ENCODE results near the gene SCMH1. TPM values are rescaled to one million over a fixed set of nuclear protein-coding genes. Genes with fewer than 3 reads are reported as not detected.
"Not testable (repeated sequence)": the region's sequence is repeated elsewhere in the genome, so short reads cannot be mapped to it uniquely, and the experiment has no call there.

The SCMH1 gene
- total RNA-seq, 1 experiment from 2014 or later, result 55.9 TPM

DNA sequence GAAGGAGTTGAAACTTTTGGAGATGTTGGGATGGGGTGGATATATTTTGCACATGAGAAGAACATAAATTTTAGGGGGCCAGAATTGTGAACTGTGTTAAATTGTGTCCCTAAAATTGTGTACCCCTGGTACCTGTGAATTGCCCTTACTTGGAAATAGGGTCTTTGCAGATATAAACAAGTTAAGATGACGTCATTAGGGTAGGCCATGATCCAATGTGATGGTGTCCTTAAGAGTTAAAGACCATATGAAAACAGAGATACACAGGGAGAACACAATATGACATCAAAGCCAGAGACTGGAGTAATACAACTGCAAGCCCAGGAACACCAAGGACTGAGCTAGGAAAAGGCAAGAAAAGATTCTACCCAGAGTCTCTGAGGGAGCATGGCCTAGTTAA, 24.0 kb downstream of the SCMH1 start:
- no TSS peak for BruUV-seq (replicated peaks)
- H3K27me3 Mint-ChIP-seq (ENCODE audit: insufficient read depth, unreplicated experiment), result no peaks in the 10 kb centered on the region
- DNase-seq (ENCODE audit: unreplicated experiment), result no peak
- no peak overlapping the region for H3K27ac Mint-ChIP-seq (ENCODE audit: low read depth, unreplicated experiment)
- TF ChIP-seq, protein P1, sequence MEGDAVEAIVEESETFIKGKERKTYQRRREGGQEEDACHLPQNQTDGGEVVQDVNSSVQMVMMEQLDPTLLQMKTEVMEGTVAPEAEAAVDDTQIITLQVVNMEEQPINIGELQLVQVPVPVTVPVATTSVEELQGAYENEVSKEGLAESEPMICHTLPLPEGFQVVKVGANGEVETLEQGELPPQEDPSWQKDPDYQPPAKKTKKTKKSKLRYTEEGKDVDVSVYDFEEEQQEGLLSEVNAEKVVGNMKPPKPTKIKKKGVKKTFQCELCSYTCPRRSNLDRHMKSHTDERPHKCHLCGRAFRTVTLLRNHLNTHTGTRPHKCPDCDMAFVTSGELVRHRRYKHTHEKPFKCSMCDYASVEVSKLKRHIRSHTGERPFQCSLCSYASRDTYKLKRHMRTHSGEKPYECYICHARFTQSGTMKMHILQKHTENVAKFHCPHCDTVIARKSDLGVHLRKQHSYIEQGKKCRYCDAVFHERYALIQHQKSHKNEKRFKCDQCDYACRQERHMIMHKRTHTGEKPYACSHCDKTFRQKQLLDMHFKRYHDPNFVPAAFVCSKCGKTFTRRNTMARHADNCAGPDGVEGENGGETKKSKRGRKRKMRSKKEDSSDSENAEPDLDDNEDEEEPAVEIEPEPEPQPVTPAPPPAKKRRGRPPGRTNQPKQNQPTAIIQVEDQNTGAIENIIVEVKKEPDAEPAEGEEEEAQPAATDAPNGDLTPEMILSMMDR (IDR thresholded peaks at IDR 0.05; ENCODE audit: unreplicated experiment), result no peak
- intact Hi-C loops (cut with micrococcal nuclease), result no loop called here
- CTCF ChIA-PET, result no interaction called here
- no peak overlapping the region for H3K4me3 Mint-ChIP-seq (ENCODE audit: unreplicated experiment)
- H3K9me3 Mint-ChIP-seq (ENCODE audit: unreplicated experiment), result no peaks in the 10 kb centered on the region
- POLR2A ChIA-PET, result no interaction called here
- H3K4me1 Mint-ChIP-seq (ENCODE audit: insufficient read depth, unreplicated experiment), result peaks cover 11% of the 10 kb centered on the region
- no peaks in the 10 kb centered on the region for H3K36me3 Mint-ChIP-seq (ENCODE audit: insufficient read depth, unreplicated experiment)

DNA sequence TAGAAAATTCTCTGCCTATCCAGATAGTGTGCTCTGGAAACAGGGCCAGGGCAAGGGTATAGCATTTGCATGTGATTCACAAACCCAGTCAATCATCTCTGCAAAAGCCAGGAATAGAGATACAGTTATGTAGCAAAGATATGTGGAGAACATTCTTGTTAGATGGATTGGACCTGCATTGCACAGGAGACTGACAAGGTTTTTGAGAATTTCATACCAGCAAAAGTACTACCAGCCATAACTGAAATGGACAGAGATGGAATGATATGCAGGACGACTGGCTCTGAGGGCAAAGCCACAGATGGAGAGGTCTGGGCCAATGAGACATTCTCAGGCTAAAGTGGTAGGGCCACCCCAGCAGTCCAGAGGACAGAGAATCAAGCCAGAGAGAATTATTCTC, 24.7 kb downstream of the SCMH1 start:
- Mint-ChIP-seq H3K27ac (ENCODE audit: low read depth, unreplicated experiment) (no peak overlapping the region), H3K36me3 (ENCODE audit: insufficient read depth, unreplicated experiment) (no peaks in the 10 kb centered on the region), H3K4me1 (ENCODE audit: insufficient read depth, unreplicated experiment) (peaks cover 8% of the 10 kb centered on the region), H3K27me3 (ENCODE audit: insufficient read depth, unreplicated experiment) (no peaks in the 10 kb centered on the region), H3K4me3 (ENCODE audit: unreplicated experiment) (no peak overlapping the region), H3K9me3 (ENCODE audit: unreplicated experiment) (no peaks in the 10 kb centered on the region)
- DNase-seq (ENCODE audit: unreplicated experiment), result no peak
- TF ChIP-seq, protein P1 (IDR thresholded peaks at IDR 0.05; ENCODE audit: unreplicated experiment), result no peak
- ChIA-PET POLR2A (no interaction called here), CTCF (no interaction called here)
- BruUV-seq (replicated peaks), result no TSS peak
- intact Hi-C loops (cut with micrococcal nuclease), result no loop called here

DNA sequence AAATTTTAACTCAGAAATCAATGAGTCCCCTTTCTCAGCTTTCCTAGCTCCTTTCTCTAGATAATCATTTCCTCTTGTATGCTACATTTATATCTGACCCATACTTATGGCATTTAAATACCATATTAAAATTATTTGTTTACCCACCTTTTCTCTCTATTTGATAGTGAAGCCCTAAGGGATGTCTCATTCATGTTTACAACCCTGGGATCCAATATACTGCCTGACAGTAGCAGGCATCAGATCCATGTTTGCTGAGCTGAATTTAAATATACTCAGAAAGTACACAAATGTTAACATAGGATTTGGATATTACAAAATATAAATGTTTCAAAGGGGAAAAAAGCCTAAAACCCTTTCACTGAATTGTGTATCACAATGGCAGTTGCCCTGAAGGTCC, 26.5 kb downstream of the SCMH1 start:
- intact Hi-C loops (cut with micrococcal nuclease), result no loop called here
- Mint-ChIP-seq H3K27ac (ENCODE audit: low read depth, unreplicated experiment) (no peak overlapping the region), H3K9me3 (ENCODE audit: unreplicated experiment) (no peaks in the 10 kb centered on the region), H3K4me1 (ENCODE audit: insufficient read depth, unreplicated experiment) (no peaks in the 10 kb centered on the region), H3K27me3 (ENCODE audit: insufficient read depth, unreplicated experiment) (no peaks in the 10 kb centered on the region), H3K4me3 (ENCODE audit: unreplicated experiment) (no peak overlapping the region), H3K36me3 (ENCODE audit: insufficient read depth, unreplicated experiment) (no peaks in the 10 kb centered on the region)
- POLR2A ChIA-PET, result interaction anchor here (0.8 to 1.2 kb wide), 4 partner anchors 10 to 104 kb away, joined by 3 to 4 read pairs (median 4); no protein-coding TSS in a partner anchor
- CTCF ChIA-PET, result no interaction called here
- TF ChIP-seq, protein P1 (IDR thresholded peaks at IDR 0.05; ENCODE audit: unreplicated experiment), result no peak
- DNase-seq (ENCODE audit: unreplicated experiment), result no peak
- BruUV-seq (replicated peaks), result no TSS peak

DNA sequence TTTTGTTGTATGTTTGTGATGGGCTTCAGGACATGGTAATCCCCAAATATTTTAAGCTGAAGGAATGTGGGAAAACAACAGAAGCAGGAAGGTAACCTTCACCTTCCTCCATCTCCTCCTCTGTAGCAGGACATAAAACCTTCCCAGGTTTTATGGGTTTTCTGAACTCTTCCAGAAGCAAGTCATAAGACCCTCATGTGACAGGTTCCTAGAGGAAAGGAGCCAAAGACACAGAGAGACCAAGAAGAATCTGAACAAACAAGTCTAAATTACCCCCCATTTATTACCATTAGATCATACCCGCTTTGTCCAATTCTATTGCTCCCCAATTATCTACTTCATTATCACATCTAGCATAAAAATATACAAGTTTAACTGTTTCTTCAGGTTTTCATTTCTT, 28.8 kb downstream of the SCMH1 start:
- intact Hi-C loops (cut with micrococcal nuclease), result no loop called here
- Mint-ChIP-seq H3K27me3 (ENCODE audit: insufficient read depth, unreplicated experiment) (no peaks in the 10 kb centered on the region), H3K9me3 (ENCODE audit: unreplicated experiment) (peaks cover 6% of the 10 kb centered on the region), H3K4me1 (ENCODE audit: insufficient read depth, unreplicated experiment) (no peaks in the 10 kb centered on the region), H3K27ac (ENCODE audit: low read depth, unreplicated experiment) (no peak overlapping the region), H3K4me3 (ENCODE audit: unreplicated experiment) (no peak overlapping the region), H3K36me3 (ENCODE audit: insufficient read depth, unreplicated experiment) (no peaks in the 10 kb centered on the region)
- DNase-seq (ENCODE audit: unreplicated experiment), result no peak
- no TSS peak for BruUV-seq (replicated peaks)
- CTCF ChIA-PET, result no interaction called here
- TF ChIP-seq, protein P1 (IDR thresholded peaks at IDR 0.05; ENCODE audit: unreplicated experiment), result no peak
- POLR2A ChIA-PET, result no interaction called here

DNA sequence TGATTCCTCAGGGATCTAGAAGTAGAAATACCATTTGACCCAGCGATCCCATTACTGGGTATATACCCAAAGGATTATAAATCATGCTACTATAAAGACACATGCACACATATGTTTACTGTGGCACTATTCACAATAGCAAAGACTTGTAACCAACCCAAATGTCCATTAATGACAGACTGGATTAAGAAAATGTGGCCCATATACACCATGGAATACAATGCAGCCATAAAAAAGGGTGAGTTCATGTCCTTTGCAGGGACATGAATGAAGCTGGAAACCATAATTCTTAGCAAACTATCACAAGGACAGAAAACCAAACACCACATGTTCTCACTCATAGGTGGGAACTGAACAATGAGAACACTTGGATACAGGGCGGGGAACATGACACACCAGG, 30.5 kb downstream of the SCMH1 start:
- CTCF ChIA-PET; H3K4me1 Mint-ChIP-seq (ENCODE audit: insufficient read depth, unreplicated experiment); H3K36me3 Mint-ChIP-seq (ENCODE audit: insufficient read depth, unreplicated experiment); H3K27ac Mint-ChIP-seq (ENCODE audit: low read depth, unreplicated experiment); H3K4me3 Mint-ChIP-seq (ENCODE audit: unreplicated experiment); POLR2A ChIA-PET; BruUV-seq (replicated peaks); DNase-seq (ENCODE audit: unreplicated experiment); intact Hi-C loops (cut with micrococcal nuclease); H3K27me3 Mint-ChIP-seq (ENCODE audit: insufficient read depth, unreplicated experiment): not testable (repeated sequence)
- H3K9me3 Mint-ChIP-seq (ENCODE audit: unreplicated experiment), result peaks cover 15% of the 10 kb centered on the region

DNA sequence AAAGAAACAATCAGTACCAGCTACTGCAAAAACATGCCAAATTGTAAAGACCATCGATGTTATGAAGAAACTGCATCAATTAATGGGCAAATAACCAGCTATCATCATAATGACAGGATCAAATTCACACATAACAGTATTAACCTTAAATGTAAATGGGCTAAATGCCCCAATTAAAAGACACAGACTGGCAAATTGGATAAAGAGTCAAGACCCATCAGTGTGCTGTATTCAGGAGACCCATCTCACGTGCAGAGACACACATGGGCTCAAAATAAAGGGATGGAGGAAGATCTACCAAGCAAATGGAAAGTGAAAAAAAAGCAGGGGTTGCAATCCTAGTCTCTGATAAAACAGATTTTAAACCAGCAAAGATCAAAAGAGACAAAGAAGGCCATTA, 35.1 kb downstream of the SCMH1 start:
- POLR2A ChIA-PET, result interaction anchor here (0.7 kb wide), 1 partner anchor 8 kb away, joined by 3 read pairs; no protein-coding TSS in a partner anchor
- H3K36me3 Mint-ChIP-seq (ENCODE audit: insufficient read depth, unreplicated experiment); H3K27ac Mint-ChIP-seq (ENCODE audit: low read depth, unreplicated experiment); DNase-seq (ENCODE audit: unreplicated experiment); CTCF ChIA-PET; H3K4me1 Mint-ChIP-seq (ENCODE audit: insufficient read depth, unreplicated experiment); intact Hi-C loops (cut with micrococcal nuclease); H3K27me3 Mint-ChIP-seq (ENCODE audit: insufficient read depth, unreplicated experiment); BruUV-seq (replicated peaks); H3K4me3 Mint-ChIP-seq (ENCODE audit: unreplicated experiment): not testable (repeated sequence)
- peaks cover 22% of the 10 kb centered on the region for H3K9me3 Mint-ChIP-seq (ENCODE audit: unreplicated experiment)
